ENCODE data around the gene RAB43. TPM values are rescaled to one million over a fixed set of nuclear protein-coding genes. Genes with fewer than 3 reads are reported as not detected.
A peak's percentile ranks its signal among the peaks of the same experiment; 100 is the strongest.

RAB43 gene
- total RNA-seq, 1 donor from 2014 or later = 34.5 TPM

DNA sequence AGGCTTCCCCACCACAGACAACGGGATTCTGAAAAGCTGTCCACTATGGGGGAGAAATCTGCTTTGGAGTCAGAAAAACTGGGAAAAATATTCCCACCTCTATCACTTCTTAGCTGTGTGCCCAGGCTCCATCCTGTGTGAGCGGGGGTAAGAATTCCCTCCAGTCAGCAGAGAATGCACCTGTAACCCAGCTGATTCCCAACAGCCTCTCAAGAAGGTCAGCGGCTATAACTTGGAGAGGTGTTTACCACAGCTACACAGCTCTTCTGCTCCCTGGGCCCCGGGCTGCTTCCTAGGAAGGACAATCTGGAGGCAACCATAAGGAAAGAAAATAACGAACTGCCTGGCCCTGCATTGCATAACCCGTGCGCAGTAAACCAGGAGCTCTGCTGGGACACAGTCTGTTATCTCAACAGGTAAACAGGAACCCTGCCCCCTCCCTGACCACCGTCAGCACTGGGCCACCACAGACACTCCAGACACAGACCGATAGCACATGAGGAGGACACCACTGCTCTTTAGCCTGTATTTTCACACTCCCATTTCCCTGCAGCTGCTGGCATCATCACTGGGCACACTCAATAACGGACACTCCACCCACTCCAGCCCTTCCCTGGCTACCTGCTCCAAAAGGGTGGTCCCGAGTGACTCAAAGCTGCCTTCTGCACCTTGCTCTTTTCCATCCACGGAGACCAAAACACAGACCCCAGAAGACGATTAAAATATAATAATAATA, 2.1 kb downstream of the RAB43 start:
- peak overlapping the region; percentile 88 for H3K4me3 Mint-ChIP-seq (ENCODE audit: unreplicated experiment)
- peaks cover 32% of the 10 kb centered on the region for H3K4me1 Mint-ChIP-seq (ENCODE audit: low read depth, unreplicated experiment)

DNA sequence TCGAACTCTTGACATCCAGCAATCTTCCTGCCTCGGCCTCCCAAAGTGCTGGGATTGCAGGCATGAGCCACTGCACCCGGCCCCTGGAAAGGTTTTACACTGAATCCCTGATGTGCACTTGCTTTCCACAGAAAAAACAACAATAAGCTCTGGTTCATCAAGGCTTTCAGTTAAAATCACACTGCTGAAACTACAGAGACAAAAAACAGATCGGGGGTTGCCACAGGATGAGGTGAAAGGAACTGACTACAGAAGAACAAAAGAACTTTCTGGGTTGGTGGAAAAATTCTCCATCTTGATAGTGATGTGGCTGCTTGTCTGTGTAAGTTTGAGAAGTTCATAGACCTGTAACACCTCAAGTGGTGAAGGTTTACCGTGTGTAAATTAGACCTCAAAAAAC, 2.9 kb downstream of the RAB43 start:
- no peaks in the 10 kb centered on the region for H3K27me3 ChIP-seq (ENCODE audit: insufficient read depth, low read length)
- H3K4me2 ChIP-seq (ENCODE audit: low read length) = peak overlapping the region; percentile 91
- Mint-ChIP-seq H3K9me3 (ENCODE audit: unreplicated experiment) (no peaks in the 10 kb centered on the region), H3K27ac (ENCODE audit: unreplicated experiment) (peak overlapping the region; percentile 41), H3K4me1 (ENCODE audit: low read depth, unreplicated experiment) (peaks cover 32% of the 10 kb centered on the region), H3K36me3 (ENCODE audit: low read depth, unreplicated experiment) (peaks cover 3% of the 10 kb centered on the region), H3K27me3 (ENCODE audit: low read depth, unreplicated experiment) (no peaks in the 10 kb centered on the region), H3K4me3 (ENCODE audit: unreplicated experiment) (peak overlapping the region; percentile 88)
- peaks cover 59% of the 10 kb centered on the region for H4K20me1 ChIP-seq (ENCODE audit: insufficient read depth, low read length)
- no peak overlapping the region for H3K4me3 ChIP-seq (ENCODE audit: insufficient read depth, low read depth, low read length)
- H3K27ac ChIP-seq (ENCODE audit: low read depth, low read length) = no peak overlapping the region
- H3K79me2 ChIP-seq (ENCODE audit: insufficient read depth, low read length) = peaks cover 61% of the 10 kb centered on the region
- H3K4me1 ChIP-seq (ENCODE audit: insufficient read depth, low read length) = peaks cover 12% of the 10 kb centered on the region
- peaks cover 11% of the 10 kb centered on the region for H3K36me3 ChIP-seq (ENCODE audit: insufficient read depth, low read length)
- DNase-seq (ENCODE audit: low read depth) (no peak), FAIRE-seq (no peak)
- H3K9me3 ChIP-seq (ENCODE audit: insufficient read depth, low read depth, low read length) = no peaks in the 10 kb centered on the region
- H2AFZ ChIP-seq (ENCODE audit: low read depth, low read length) = no peak overlapping the region
- no peak for TF ChIP-seq EZH2 (IDR thresholded peaks at IDR 0.05; ENCODE audit: insufficient read depth, low read length)
- TF ChIP-seq, protein P1, sequence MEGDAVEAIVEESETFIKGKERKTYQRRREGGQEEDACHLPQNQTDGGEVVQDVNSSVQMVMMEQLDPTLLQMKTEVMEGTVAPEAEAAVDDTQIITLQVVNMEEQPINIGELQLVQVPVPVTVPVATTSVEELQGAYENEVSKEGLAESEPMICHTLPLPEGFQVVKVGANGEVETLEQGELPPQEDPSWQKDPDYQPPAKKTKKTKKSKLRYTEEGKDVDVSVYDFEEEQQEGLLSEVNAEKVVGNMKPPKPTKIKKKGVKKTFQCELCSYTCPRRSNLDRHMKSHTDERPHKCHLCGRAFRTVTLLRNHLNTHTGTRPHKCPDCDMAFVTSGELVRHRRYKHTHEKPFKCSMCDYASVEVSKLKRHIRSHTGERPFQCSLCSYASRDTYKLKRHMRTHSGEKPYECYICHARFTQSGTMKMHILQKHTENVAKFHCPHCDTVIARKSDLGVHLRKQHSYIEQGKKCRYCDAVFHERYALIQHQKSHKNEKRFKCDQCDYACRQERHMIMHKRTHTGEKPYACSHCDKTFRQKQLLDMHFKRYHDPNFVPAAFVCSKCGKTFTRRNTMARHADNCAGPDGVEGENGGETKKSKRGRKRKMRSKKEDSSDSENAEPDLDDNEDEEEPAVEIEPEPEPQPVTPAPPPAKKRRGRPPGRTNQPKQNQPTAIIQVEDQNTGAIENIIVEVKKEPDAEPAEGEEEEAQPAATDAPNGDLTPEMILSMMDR (IDR thresholded peaks at IDR 0.05; ENCODE audit: insufficient read depth, low read depth, low read length) = no peak
- H3K9ac ChIP-seq (ENCODE audit: low read length) = no peak overlapping the region

More for the DNA sequence above, 2.1 kb downstream of the RAB43 start:
- peak overlapping the region; percentile 64 for H3K27ac ChIP-seq (ENCODE audit: low read depth, low read length)
- no peak overlapping the region for H2AFZ ChIP-seq (ENCODE audit: low read depth, low read length)
- Mint-ChIP-seq H3K27ac (ENCODE audit: unreplicated experiment) (peak overlapping the region; percentile 73), H3K9me3 (ENCODE audit: unreplicated experiment) (no peaks in the 10 kb centered on the region), H3K27me3 (ENCODE audit: low read depth, unreplicated experiment) (no peaks in the 10 kb centered on the region), H3K36me3 (ENCODE audit: low read depth, unreplicated experiment) (peaks cover 3% of the 10 kb centered on the region)
- peaks cover 53% of the 10 kb centered on the region for H3K79me2 ChIP-seq (ENCODE audit: insufficient read depth, low read length)
- peaks cover 10% of the 10 kb centered on the region for H3K36me3 ChIP-seq (ENCODE audit: insufficient read depth, low read length)
- TF ChIP-seq, protein P1 (IDR thresholded peaks at IDR 0.05; ENCODE audit: insufficient read depth, low read depth, low read length) = no peak
- DNase-seq (ENCODE audit: low read depth) (no peak), FAIRE-seq (no peak)
- peak overlapping the region; percentile 77 for H3K4me3 ChIP-seq (ENCODE audit: insufficient read depth, low read depth, low read length)
- H3K4me2 ChIP-seq (ENCODE audit: low read length) = peak overlapping the region; percentile 91
- H3K9ac ChIP-seq (ENCODE audit: low read length) = peak overlapping the region; percentile 81
- peaks cover 52% of the 10 kb centered on the region for H4K20me1 ChIP-seq (ENCODE audit: insufficient read depth, low read length)
- no peaks in the 10 kb centered on the region for H3K9me3 ChIP-seq (ENCODE audit: insufficient read depth, low read depth, low read length)
- no peaks in the 10 kb centered on the region for H3K27me3 ChIP-seq (ENCODE audit: insufficient read depth, low read length)
- H3K4me1 ChIP-seq (ENCODE audit: insufficient read depth, low read length) = peaks cover 12% of the 10 kb centered on the region

DNA sequence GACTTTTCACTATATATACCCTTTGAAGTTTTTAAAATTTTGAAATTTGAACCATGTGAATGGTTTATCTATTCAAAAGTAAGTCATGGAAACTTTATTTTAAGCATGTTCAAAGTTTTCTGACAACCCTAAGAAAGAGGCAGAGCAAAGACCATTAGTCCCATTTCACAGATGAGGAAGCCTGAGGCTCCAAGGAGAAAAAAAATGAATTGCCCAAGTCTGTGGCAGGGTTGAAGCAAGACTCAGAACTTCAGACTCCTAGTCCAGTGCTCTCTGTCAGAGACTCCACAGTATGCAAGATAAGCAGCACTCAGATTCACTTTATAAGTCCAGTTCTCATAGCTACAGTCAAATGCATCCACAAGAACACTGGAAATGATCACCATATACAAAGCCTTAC, 4.5 kb downstream of the RAB43 start:
- Histone ChIP-seq H3K4me3 (ENCODE audit: insufficient read depth, low read depth, low read length) (no peak overlapping the region), H2AFZ (ENCODE audit: low read depth, low read length) (no peak overlapping the region), H3K27me3 (ENCODE audit: insufficient read depth, low read length) (no peaks in the 10 kb centered on the region), H3K36me3 (ENCODE audit: insufficient read depth, low read length) (peaks cover 13% of the 10 kb centered on the region), H3K9me3 (ENCODE audit: insufficient read depth, low read depth, low read length) (no peaks in the 10 kb centered on the region), H3K27ac (ENCODE audit: low read depth, low read length) (no peak overlapping the region), H3K9ac (ENCODE audit: low read length) (no peak overlapping the region), H4K20me1 (ENCODE audit: insufficient read depth, low read length) (peaks cover 72% of the 10 kb centered on the region), H3K79me2 (ENCODE audit: insufficient read depth, low read length) (peaks cover 74% of the 10 kb centered on the region), H3K4me2 (ENCODE audit: low read length) (no peak overlapping the region), H3K4me1 (ENCODE audit: insufficient read depth, low read length) (peaks cover 12% of the 10 kb centered on the region)
- no peak for FAIRE-seq
- no peak overlapping the region for H3K27ac Mint-ChIP-seq (ENCODE audit: unreplicated experiment)
- no peak for TF ChIP-seq EZH2 (IDR thresholded peaks at IDR 0.05; ENCODE audit: insufficient read depth, low read length)
- no peaks in the 10 kb centered on the region for H3K9me3 Mint-ChIP-seq (ENCODE audit: unreplicated experiment)
- no peak overlapping the region for H3K4me3 Mint-ChIP-seq (ENCODE audit: unreplicated experiment)
- no peaks in the 10 kb centered on the region for H3K27me3 Mint-ChIP-seq (ENCODE audit: low read depth, unreplicated experiment)
- no peak for DNase-seq (ENCODE audit: low read depth)
- H3K36me3 Mint-ChIP-seq (ENCODE audit: low read depth, unreplicated experiment) = peaks cover 6% of the 10 kb centered on the region
- peaks cover 30% of the 10 kb centered on the region for H3K4me1 Mint-ChIP-seq (ENCODE audit: low read depth, unreplicated experiment)

Measured in astrocyte (in vitro differentiated cells and primary cell).